Loucy (cell line): ENCODE data around the gene FLRT3.

Experiments
- CTCF ChIP-seq: fragments of 200-600 bp; sonication (generic); conservative IDR thresholded peaks from 2 replicates; pipeline ENCODE4 v1.5.1; 2014; ENCODE audit warnings: mild to moderate bottlenecking, antibody characterized with exemption, low read length
- EZH2phosphoT487 ChIP-seq: fragments of 200-600 bp; IDR thresholded peaks from 2 replicates; pipeline ENCODE4 v1.6.1; 2018; ENCODE audit warnings: antibody characterized with exemption, mild to moderate bottlenecking, moderate library complexity, borderline replicate concordance

DNA sequence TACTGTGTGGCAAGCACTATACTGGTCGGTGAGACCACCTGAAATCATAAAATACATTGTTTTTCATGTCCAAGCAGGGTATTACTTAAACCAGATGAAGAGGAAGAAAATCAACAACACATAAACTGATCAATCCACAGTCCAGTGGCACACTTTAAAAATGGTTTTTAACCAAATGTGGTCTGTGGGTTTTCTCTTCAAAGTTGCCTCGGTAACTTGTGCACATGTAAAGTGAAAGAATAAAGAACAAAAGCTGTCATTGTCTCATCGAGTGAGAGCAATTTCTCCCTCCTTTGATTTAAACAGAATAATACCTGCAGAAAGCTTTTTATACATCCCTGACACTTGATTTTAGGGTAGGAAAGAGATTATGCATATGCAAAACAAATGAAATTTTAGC lies 3.7 kb downstream of the FLRT3 start:
- TF ChIP-seq CTCF: no peak
- TF ChIP-seq EZH2phosphoT487: no peak
